Activated CD8-positive, alpha-beta memory T cell treated with anti-CD3 and anti-CD28 coated beads for 36 hours (primary cell): Measurements from ENCODE around the gene CC2D2B. TPM values are rescaled to one million over a fixed set of nuclear protein-coding genes. Genes with fewer than 3 reads are reported as not detected.
"Not testable (repeated sequence)": the region's sequence is repeated elsewhere in the genome, so short reads cannot be mapped to it uniquely, and the experiment has no call there.

Source experiments
- CTCF ChIA-PET: fragments of 350-600 bp; sonication (Branson Sonifier 250); formaldehyde crosslinking; loops from one replicate; lab custom pipeline; 2021; ENCODE audit warnings: antibody characterized with exemption; lab: Charles Lee
- POLR2A ChIA-PET: fragments of 350-600 bp; sonication (Branson Sonifier 250); formaldehyde crosslinking; loops from one replicate; lab custom pipeline; 2021; ENCODE audit warnings: antibody characterized with exemption; lab: Charles Lee
- total RNA-seq, 2 experiments: library from RNA; stranded (reverse); gene quantifications; one replicate each; pipeline ENCODE4 v1.2.3, GENCODE V29; 2021

The CC2D2B gene
- not detected for total RNA-seq

GRCh38 chr10:95907456-95908253 lies at the start of gene CC2D2B:
Gene CC2D2B (plus strand): TSS chr10:95907975. CDS start chr10:95911324, 3,349 bp downstream.
- CTCF ChIA-PET, result interaction anchor here (1.0 to 1.6 kb wide), 3 partner anchors 42 to 222 kb away, joined by 3 to 7 read pairs (median 6); partner anchors contain the start of genes TCTN3 and ZNF518A
- POLR2A ChIA-PET, result interaction anchor here (0.6 to 1.0 kb wide), 2 partner anchors 43 to 214 kb away, joined by 3 read pairs; partner anchors contain the start of gene TCTN3

GRCh38 chr10:95860166-95860940 lies 47.4 kb upstream of the CC2D2B start:
- ChIA-PET CTCF (interaction anchor here (1.4 kb wide), 1 partner anchor 166 kb away, joined by 4 read pairs; the partner anchor contains the start of gene TCTN3), POLR2A (no interaction called here)

- ChIA-PET POLR2A (no interaction called here), CTCF (interaction anchor here (1.4 to 1.7 kb wide), 2 partner anchors 18 to 167 kb away, joined by 3 to 4 read pairs; partner anchors contain the start of gene TCTN3)
Measured at GRCh38 chr10:95861386-95861785, 46.4 kb upstream of the CC2D2B start.

GRCh38 chr10:95864906-95865813 lies 42.6 kb upstream of the CC2D2B start:
- ChIA-PET POLR2A (interaction anchor here (1.3 to 1.4 kb wide), 2 partner anchors 42 to 172 kb away, joined by 3 to 11 read pairs; partner anchors contain the start of gene TCTN3), CTCF (interaction anchor here (0.6 to 3.3 kb wide), 7 partner anchors 21 to 171 kb away, joined by 3 to 40 read pairs (median 6); partner anchors contain the start of genes CC2D2B and TCTN3)

GRCh38 chr10:95865814-95866466 lies 41.8 kb upstream of the CC2D2B start:
- ChIA-PET POLR2A (interaction anchor here (1.4 kb wide), 1 partner anchor 41 kb away, joined by 3 read pairs; no protein-coding TSS in a partner anchor), CTCF (interaction anchor here (0.6 to 3.3 kb wide), 7 partner anchors 22 to 172 kb away, joined by 3 to 40 read pairs (median 6); partner anchors contain the start of genes CC2D2B and TCTN3)

GRCh38 chr10:95866467-95866842 lies 41.3 kb upstream of the CC2D2B start:
- ChIA-PET CTCF (interaction anchor here (2.2 to 3.3 kb wide), 3 partner anchors 22 to 172 kb away, joined by 10 to 40 read pairs (median 13); partner anchors contain the start of gene TCTN3), POLR2A (no interaction called here)

GRCh38 chr10:95867866-95868265 lies 39.9 kb upstream of the CC2D2B start:
- ChIA-PET CTCF (no interaction called here), POLR2A (no interaction called here)

- ChIA-PET POLR2A (no interaction called here), CTCF (no interaction called here)
Measured at GRCh38 chr10:95872158-95872711, 35.5 kb upstream of the CC2D2B start.

- ChIA-PET POLR2A (no interaction called here), CTCF (no interaction called here)
Measured at GRCh38 chr10:95873139-95873538, 34.6 kb upstream of the CC2D2B start.

GRCh38 chr10:95873651-95874050 lies 34.1 kb upstream of the CC2D2B start:
- POLR2A ChIA-PET, result no interaction called here
- CTCF ChIA-PET, result no interaction called here

GRCh38 chr10:95874783-95875182 lies 33.0 kb upstream of the CC2D2B start:
- CTCF ChIA-PET, result not testable (repeated sequence)

GRCh38 chr10:95876756-95877155 lies 31.0 kb upstream of the CC2D2B start:
- POLR2A ChIA-PET, result no interaction called here

More at GRCh38 chr10:95874783-95875182, 33.0 kb upstream of the CC2D2B start:
- POLR2A ChIA-PET, result not testable (repeated sequence)

GRCh38 chr10:95877881-95878280 lies 29.9 kb upstream of the CC2D2B start:
- POLR2A ChIA-PET, result no interaction called here

More at GRCh38 chr10:95876756-95877155, 31.0 kb upstream of the CC2D2B start:
- CTCF ChIA-PET, result no interaction called here

GRCh38 chr10:95880704-95881103 lies 27.1 kb upstream of the CC2D2B start:
- POLR2A ChIA-PET, result no interaction called here
- CTCF ChIA-PET, result no interaction called here

More at GRCh38 chr10:95877881-95878280, 29.9 kb upstream of the CC2D2B start:
- CTCF ChIA-PET, result interaction anchor here (0.5 kb wide), 1 partner anchor 25 kb away, joined by 3 read pairs; no protein-coding TSS in a partner anchor

GRCh38 chr10:95881316-95881715 lies 26.5 kb upstream of the CC2D2B start:
- POLR2A ChIA-PET, result no interaction called here

GRCh38 chr10:95889830-95890229 lies 17.9 kb upstream of the CC2D2B start:
- ChIA-PET CTCF (no interaction called here), POLR2A (no interaction called here)

More at GRCh38 chr10:95881316-95881715, 26.5 kb upstream of the CC2D2B start:
- CTCF ChIA-PET, result no interaction called here

GRCh38 chr10:95896071-95896850 lies 11.5 kb upstream of the CC2D2B start:
- CTCF ChIA-PET, result no interaction called here
- POLR2A ChIA-PET, result no interaction called here
